Stimulated activated CD8-positive, alpha-beta memory T cell treated with anti-CD3 and anti-CD28 coated beads, Interleukin-15, amount 100 ng/mL, for 48 hours (primary cell): ENCODE results near the gene GPR17.

Experiments used
- DNase-seq, 2 donors: peaks; one replicate each; pipeline ENCODE4 v3.0.0-alpha.2; 2020; ENCODE audit warnings: low read depth in 2 of 2

Gene GPR17

DNA sequence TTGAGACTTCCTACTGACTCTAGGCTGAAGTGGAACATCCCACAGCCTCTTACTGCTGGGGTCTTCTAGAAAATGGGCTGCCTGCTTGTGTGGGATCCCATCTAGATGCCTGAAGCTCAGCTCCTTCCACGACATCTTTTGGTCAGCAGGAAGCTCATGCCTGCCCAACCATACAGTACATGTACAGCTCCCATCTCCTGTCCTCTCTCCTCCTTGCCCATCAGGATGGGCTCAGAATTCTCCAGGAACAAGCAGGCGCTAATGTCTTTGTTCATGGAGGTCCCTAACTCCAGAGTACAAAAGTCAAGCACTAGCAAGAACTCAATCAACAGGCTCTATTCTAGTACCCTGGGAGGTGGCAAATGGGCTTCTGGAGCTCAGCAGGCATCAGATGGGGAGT is 31.7 kb upstream of the GPR17 start:
- no peak for DNase-seq

DNA sequence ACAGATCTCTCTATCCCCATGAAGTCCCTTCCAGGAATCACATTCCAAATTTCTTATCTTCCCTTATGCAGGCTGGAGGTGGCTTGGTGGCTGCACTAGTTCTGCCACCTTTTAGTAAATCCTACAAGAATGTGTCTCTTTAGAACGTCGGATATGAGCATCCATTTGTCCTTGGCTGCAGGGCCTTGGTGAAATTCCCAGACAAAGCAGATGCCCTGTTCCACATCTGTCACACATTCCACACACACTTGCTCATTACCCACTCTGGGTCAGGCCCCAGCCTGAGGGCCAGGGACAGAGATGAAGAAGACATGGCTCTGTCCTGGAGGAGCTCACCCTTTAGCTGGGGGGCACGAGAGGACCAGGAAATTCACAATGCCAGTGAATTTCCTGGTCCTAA is 31.2 kb upstream of the GPR17 start:
- no peak for DNase-seq

DNA sequence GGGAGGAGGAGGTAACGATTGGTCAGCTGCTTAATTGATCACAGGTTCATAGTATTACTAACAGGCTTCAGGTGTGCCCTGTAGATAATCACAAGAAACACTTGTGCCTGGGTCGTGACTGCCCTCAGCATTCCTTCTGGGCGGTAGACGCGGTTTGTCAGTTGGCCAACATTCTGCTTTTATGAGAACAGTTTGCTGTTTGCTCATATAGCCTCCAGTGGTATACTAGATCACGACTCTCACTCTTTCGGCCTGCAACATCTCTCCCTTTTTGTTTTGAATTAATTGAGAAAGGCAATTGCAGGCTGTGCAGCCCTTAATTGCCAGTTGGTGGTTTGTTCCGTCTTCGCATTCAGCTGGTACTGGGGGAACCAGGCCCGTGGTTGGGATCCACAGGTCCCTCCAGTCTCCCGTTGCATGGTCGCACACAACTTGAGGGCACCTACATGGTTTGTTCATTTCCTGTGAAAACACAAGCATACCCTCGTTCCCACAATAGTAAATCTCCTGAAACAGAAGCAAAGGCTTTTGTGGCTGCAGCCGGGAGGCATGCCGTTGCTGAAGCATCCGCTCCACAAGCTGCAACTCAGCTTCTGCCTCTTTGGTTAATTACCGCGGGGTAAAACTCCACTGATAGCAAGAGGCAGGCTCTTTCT is 30.3 kb upstream of the GPR17 start:
- DNase-seq: no peak

DNA sequence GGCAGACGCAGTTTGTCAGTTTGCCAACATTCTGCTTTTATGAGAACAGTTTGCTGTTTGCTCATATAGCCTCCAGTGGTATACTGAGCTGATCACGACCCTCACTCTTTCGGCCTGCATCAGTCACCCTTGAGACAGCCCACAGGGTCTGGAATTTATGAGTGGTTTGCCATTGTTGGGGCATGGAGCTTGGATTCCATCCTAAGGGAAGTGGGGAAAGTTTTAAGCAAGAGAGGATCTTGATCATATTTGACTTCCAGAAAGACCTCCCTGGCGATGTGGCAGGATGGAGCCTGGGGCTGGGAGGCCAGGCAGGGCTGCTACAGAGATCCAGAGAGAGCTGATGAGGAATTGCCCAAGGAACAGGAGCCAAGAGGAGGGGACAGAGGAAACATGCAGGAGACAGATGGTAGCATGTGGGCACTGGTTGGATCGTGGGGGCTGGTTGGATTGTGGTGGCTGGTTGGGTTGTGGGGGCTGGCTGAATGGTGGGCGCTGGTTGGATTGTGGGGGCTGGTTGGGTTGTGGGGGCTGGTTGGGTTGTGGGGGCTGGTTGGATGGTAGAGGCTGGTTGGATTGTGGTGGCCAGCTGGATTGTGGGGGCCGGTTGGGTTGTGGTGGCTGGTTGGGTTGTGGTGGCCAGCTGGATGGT is 27.3 kb upstream of the GPR17 start:
- DNase-seq: no peak

DNA sequence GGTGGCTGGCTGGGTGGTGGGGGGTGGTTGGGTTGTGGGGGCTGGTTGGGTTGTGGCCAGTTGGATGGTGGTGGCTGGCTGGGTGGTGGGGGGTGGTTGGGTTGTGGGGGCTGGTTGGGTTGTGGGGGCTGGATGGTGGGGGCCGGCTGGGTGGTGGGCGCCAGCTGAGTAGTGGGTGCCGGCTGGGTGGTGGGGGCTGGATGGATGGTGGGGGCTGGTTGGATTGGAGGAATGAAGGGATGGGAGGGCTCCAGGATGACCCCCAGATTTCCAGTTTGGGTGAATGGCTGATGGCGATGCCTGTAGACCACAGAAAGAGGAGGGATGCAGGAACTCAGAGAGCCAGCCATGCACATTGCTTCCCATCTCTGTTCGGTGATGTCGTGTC is 26.8 kb upstream of the GPR17 start:
- DNase-seq: no peak

DNA sequence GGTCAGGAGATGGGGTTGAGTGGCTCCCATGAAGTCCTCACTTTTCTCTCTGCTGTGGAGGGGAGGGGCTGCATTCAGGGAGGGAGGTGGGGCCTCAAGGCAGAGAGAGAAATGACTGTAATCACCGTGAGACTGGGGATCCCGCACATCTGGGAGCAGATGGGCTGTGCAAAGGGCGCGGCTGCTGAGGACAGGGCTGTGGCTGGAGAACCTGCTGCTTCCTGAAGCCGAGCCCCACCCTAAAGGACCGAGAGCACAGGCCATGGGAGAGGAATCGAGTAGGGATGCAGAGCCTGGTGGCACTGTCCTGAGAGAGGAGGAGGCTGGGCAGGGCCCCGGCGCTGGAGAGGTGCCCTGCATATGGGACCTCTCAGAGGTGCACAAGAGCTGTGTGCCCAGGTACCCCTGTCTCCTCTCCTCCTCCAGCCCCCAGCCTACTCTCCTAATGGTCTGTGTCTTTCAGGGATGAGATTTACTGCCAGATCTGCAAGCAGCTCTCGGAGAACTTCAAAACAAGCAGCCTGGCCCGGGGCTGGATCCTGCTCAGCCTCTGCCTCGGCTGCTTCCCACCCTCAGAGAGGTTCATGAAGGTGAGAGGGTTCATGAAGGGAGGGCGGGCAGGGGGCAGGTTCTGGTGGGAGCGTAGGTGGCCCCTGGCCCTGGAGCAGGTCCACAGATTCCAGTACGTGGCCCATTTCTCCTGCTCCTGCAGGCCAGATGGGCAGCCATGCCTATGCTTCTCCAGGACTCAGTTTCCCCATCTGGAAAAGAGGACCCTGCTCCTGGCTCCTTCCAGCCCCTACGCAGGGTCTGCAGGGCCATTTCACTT is 25.9 kb upstream of the GPR17 start:
- DNase-seq: no peak

DNA sequence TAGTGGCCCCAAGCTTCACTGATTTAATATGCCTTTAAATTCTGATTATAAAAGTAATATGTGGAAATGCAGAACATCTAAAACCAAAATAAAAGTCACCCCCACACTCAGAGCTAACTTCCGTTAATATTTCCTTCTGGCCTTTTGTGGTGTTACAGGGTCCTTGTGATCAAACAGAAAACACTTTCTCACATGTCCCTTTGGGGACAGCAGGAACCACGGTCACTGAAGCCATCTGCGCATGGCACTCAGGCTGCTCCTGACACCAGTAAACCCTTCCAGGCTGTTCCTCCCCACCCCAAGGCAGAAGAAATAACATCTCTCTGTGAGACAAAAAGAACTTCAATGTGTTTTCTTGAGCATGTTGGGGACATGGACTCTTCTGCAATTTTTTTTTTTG is 25.1 kb upstream of the GPR17 start:
- no peak for DNase-seq

DNA sequence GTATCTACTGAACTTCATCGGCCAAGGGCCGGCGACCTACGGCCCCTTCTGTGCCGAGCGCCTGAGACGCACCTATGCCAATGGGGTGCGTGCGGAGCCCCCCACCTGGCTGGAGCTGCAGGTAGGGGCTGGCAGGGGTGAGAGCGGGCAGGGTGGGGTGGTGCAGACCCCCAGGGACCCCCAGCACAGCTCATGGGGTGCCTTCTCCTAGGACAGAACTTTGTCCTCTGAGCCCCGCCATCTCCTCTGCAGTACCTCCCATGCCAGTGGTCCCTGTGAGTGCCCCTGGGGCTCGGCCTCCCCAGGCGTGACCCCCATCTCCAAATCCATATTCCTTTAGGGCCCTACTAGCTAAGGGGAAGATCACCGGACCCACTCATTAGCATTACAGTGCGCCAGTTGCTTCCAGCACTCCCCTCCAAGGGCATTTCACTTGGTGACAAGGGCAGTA is 23.9 kb upstream of the GPR17 start:
- no peak for DNase-seq

DNA sequence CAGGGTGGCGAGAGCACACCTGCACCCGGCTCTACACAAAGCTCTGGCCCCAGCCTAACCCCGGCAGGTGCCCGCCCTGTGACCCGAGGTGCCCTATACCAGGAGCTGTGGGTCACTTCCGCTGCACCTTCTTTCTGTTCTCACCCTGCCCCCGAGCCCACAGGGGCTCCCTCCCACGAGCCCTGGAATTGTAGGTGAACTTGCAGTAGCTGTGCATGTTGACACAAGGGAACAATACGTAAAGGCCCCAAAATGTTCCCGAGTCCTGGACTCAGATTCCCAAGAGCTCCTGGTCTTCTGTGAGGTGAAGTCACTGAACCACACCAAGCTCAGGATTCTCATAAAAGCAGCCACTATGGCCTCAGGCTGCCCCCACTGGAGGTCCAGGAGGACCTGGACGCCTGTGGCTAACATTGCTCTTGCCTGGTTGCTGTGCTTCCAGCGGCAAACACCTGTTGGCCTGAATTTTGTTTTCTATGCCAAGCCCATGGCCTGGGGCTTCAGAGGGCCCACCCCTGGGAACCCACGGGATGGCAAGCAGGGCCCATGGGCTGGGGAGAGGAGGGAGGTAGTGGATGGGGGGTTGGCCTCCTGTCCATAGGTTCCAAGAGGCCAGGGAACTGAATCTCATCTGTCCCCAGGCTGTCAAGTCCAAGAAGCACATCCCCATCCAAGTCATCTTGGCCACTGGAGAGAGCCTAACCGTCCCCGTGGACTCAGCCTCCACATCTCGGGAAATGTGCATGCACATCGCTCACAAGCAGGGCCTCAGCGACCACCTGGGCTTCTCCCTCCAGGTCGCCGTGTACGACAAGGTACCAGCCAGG is 23.2 kb upstream of the GPR17 start:
- no peak for DNase-seq

DNA sequence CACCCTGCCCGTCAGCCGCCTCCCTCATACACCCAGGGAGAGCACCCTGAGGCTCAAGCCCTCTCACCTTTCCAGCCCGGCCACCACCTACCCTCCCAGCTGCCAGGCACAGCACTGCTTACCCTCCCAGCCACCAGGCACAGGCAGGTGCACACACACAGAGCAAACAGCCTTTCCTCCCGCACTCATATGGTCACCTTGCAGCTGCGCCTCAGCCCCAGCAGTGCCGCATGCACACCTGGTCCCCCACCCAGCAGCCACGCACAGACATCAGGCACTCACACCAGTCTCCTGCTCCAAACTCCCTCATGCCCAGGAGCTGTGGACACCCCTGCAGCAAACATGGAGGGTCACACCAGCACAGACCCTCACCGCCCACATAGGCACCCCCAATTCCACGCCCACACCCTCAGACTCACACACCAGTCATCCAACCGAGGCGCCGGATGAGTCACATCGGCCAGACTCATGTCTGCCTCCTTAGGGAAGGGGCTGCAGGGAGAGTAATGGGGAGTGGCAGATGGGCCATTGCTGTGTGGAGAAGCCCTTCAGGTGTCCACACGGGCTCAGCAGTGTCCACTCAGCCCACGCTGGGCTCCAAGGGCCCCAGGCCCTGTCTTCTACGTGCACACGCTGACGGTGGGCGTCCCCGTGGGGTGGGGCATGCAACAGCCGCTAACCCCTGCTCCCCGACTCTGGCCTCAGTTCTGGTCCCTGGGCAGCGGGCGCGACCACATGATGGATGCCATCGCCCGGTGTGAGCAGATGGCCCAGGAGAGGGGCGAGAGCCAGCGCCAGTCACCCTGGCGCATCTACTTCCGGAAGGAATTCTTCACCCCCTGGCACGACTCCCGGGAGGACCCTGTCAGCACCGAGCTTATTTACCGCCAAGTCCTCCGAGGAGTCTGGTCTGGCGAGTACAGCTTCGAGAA is 22.3 kb upstream of the GPR17 start:
- no peak for DNase-seq

DNA sequence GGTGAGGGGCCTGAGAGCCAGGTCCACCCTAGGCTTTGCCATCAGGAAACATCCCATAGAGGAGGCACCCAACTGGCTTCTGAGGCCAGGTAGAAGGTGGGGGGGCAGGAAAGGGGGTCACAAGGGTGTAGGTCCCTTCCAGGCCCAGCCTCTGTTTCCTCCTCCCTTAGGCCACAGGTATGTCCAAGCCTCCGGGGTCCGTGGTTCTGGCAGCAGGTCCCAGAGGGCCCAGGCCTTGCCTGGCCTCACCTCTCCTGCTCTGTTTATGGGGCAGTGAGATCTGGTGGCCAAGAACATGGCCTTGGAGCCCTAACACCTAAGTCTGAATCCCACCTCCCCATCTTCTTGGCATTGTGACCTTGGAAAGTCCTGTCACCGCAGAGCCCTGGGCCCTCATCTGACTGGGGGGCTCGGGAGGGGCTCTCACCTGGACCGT is 21.6 kb upstream of the GPR17 start:
- DNase-seq: no peak

DNA sequence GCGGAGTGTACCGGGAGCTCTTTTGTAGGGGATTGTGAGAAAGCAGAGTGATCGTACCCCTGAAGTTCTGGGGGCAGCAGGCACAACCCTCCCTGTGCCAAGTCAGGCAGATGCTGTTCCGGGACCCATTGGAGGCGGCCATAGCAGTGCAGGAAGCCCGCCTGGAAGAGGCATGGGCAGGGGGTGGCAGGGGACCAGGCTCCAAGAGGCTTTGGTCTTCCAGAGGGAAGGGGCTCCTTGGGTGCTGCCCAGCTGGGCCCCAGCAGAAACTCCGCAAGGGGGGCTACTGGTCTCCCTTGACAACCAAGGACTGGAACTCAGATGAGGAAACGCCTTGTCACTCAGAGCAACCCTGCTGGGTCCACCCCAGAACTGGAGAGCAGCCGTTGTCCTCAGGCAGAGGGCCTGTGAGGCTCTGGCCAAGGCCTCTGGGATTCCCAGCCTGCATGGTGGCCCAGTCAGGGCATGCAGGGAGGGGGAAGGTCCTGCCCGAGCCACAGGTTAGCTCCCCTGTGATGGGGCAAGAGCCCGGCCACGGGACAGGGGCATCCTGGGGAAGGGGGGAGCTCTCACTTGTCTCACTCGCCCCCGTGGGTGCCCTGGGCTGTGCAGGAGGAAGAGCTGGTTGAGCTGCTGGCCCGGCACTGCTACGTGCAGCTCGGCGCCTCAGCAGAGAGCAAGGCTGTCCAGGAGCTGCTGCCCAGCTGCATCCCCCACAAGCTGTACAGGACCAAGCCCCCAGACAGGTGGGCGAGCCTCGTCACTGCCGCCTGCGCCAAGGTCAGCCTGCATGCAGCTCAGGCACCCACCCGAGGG is 21.0 kb upstream of the GPR17 start:
- DNase-seq: no peak

DNA sequence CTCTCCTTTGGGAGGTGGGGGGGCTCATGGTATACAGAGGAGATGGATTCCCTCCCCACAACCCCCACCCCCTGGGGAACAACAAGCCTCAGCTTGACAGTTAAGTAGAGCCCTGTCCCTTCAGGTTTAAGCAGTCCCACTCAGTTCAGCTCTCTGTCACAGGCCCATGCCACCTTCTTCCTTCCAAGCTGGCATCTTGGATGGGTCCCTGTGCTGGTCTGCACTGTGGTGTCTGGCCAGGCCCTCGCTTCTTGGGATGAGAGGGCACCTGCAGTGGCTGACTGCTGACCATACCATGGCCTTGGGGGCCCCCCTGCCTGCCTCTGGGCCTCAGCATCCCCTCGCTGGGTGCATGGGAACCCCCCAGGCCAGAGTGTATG is 20.4 kb upstream of the GPR17 start:
- DNase-seq: no peak

DNA sequence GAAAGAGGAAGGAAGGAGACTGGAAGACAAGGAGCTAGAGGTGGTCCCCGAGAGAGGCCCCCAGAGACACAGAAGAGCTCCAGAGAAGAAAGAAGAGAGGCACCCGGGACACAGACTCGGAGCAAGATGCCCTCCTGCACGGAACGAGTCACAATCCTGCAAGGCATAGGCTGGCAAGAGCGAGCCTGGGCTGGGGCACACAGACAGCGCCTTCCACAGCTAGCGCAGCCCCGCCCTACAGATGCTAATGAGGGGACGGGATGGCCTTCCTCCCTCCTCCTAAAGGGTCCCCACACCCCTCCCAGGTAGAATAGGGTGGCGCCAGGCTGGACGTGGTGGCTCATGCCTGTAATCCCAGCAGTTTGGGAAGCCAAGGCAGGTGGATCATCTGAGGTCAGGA is 19.8 kb upstream of the GPR17 start:
- DNase-seq: no peak

DNA sequence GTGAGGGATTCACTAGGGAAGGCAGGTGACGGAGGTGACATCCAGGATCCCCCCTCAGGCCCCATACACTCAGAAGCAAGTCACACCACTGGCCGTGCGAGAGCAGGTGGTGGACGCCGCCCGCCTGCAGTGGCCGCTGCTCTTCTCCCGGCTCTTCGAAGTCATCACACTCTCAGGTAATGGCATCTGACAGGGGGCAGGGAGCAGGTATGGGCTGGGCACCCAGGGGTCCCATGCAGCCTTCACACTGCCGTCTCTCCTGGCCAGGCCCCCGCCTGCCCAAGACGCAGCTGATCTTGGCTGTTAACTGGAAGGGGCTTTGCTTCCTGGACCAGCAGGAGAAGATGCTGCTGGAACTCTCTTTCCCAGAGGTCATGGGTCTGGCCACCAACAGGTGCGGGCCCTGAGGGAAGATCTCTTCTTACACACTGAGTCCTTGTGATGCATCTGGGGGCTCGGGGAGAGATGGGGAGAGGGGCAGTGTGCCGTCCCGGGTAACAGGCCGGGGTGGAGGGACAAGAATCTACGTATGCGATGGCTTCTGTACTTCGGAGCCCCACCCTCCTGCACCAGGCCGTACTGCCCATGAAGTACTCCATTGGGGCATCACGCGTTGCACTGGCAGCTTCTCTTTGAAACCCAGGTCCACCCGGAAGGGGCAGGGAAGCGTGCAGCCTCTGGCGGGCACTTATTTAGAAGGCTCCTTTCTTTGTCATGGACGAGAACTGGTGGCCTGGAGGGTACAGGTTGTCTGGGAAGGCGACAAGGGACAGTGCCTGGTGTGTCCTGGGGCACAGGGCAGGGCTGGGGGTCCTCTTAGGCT is 18.8 kb upstream of the GPR17 start:
- DNase-seq: no peak

DNA sequence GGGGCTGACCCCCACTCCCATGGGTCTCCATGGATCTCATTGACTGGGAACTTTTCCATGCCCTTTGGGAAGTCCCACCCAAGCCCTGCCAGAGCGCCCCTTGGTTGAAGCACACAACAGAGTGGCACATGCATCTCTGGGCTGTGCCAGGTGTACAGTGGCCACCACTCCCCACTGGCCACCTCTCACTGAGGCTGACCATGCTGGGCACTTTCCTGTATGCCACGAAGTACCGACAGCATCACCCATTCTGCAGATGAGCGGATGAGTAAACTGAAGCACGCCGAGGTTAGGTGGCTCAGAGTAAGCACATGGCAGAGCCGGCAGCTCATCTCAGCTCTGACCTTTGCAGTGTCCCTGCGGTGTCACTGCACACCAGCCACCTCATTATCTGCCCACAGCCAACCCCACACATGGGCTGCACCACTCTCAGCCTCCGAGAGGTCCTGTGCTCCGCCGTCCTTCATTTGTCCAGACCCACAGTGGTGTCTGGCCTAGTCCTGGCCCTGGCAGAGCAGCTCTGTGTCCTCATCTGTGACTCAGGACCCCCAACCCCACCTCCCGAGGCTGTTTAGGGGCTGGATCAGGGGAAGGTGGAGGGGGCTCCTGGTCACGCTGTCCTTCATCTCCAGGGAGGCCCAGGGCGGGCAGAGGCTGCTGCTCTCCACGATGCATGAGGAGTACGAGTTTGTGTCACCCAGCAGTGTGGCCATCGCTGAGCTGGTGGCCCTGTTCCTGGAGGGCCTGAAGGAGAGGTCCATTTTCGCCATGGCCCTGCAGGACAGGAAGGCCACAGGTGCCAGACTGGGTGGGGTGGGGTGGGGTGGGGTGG is 18.0 kb upstream of the GPR17 start:
- DNase-seq: no peak

DNA sequence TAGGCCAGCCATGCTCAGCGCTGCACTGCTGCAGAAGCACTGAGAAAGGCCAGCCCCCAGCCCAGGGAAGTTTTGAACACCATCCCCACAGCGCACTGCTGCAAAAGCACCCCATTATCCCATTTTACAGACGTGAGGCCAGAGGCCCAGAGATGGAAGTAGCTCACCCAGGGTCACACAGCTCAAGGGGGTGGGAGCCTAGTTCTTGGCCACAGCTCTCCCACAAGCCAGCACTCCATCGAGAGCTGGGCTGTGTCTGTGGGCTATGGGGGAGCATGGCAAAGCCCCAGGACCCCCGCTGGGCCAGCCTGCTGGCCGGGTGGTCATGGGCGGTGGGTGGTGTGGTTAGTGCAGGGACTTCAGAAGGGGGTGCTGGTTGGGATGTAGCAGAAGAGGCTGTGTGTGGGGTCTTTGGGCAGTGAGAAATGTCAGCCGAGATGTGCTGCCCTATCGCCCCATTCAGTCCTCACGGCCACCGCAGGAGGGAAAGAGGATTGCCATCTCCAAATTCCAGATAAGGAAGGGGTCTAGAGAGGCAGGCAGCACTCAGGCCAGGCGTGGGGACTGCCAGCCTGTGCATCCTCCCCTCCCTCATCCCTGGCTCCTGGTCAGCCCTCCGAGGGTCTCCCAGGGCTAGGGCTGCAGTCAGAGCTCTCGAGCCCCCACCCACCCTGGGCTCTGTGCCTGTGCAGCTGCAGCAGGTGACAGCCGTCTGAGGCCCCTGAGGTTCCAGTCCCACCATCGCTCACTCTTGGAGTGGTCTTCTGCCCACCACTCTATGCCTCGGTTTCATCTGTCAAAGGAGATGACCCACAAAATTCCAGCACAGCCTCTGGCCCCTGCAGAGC is 17.0 kb upstream of the GPR17 start:
- no peak for DNase-seq
